Measurements from ENCODE around the gene CHD9NB. TPM values are rescaled to one million over a fixed set of nuclear protein-coding genes. Genes with fewer than 3 reads are reported as not detected.

Gene CHD9NB
- total RNA-seq, 1 experiment from 2014 or later, result 2.8 TPM

DNA sequence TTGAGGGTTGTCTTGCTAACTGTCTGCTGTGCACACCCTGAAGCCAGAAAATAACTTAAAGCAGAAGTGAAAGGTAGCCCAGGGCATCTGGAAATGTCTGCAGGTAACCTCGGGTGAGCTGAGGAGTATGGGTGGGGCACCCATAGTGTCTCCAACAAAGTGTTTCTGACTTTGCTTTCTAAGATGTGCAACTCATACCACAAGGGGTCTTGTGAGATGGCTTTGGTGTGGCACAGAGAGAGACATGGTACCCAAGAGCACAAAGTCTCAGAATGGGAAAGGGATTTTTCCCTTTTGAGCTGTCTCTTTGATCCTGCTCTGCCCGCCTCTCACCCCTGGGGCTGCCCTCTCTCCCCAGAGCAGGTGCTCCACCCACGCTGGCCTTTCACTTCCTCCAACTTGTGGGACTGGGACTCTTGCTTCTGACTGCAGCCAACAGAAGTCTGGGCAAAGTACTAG is 9.0 kb upstream of the CHD9NB start:
- Histone ChIP-seq H3K79me2 (ENCODE audit: low read depth) (peaks cover 11% of the 10 kb centered on the region; the same call in 1 of the 2 replicates), H4K20me1 (ENCODE audit: insufficient read depth) (no peaks in the 10 kb centered on the region), H3K9me3 (ENCODE audit: insufficient read depth, low read depth) (no peaks in the 10 kb centered on the region), H3K27me3 (ENCODE audit: insufficient read depth, low read depth) (no peaks in the 10 kb centered on the region), H3K4me2 (no peak overlapping the region), H3F3A (ENCODE audit: insufficient read depth, low read depth) (no peaks in the 10 kb centered on the region; the same call in 1 of the 2 replicates), H3K36me3 (ENCODE audit: low read depth) (no peaks in the 10 kb centered on the region), H3K4me1 (replicated peaks; ENCODE audit: insufficient read depth) (peaks cover 8% of the 10 kb centered on the region; the same call in 1 of the 2 replicates), H3K9me2 (ENCODE audit: insufficient read depth) (no peaks in the 10 kb centered on the region), H3K27ac (no peak overlapping the region), H2AFZ (no peak overlapping the region), H3K4me3 (no peak overlapping the region)
- intact Hi-C loops (cut with micrococcal nuclease; ENCODE audit: unreplicated experiment), result no loop called here
- ChIA-PET POLR2A (ENCODE audit: unreplicated experiment) (no interaction called here), CTCF (no interaction called here)
- DNase-seq, result peak in 1 of 2 experiments; percentile 33
- TF ChIP-seq, protein P1, sequence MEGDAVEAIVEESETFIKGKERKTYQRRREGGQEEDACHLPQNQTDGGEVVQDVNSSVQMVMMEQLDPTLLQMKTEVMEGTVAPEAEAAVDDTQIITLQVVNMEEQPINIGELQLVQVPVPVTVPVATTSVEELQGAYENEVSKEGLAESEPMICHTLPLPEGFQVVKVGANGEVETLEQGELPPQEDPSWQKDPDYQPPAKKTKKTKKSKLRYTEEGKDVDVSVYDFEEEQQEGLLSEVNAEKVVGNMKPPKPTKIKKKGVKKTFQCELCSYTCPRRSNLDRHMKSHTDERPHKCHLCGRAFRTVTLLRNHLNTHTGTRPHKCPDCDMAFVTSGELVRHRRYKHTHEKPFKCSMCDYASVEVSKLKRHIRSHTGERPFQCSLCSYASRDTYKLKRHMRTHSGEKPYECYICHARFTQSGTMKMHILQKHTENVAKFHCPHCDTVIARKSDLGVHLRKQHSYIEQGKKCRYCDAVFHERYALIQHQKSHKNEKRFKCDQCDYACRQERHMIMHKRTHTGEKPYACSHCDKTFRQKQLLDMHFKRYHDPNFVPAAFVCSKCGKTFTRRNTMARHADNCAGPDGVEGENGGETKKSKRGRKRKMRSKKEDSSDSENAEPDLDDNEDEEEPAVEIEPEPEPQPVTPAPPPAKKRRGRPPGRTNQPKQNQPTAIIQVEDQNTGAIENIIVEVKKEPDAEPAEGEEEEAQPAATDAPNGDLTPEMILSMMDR (conservative IDR thresholded peaks at IDR 0.05), result no peak
- no peak for TF ChIP-seq EZH2 (IDR thresholded peaks at IDR 0.05; ENCODE audit: low read depth)
- BruUV-seq (replicated peaks), result no TSS peak

DNA sequence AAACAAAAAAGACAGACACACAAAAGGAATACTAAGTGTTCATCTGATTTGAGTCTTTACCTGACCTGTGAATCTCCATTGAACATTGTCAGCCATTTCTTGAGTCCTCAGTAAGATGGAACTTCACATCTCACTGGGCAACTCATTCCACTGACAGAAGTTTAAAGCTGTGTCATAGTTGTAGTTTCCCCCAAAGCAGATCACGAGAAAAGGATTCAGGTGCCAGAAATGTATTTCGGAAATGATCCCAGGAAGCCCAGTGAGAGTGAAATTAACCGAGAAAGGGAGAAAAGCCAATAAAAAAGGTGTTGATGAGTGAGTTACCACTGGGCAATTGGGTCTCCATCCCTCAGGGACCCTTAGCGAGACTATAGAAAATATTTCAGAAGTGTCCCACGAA is 8.6 kb upstream of the CHD9NB start:
- no peaks in the 10 kb centered on the region; the same call in 1 of the 2 replicates for H3F3A ChIP-seq (ENCODE audit: insufficient read depth, low read depth)
- no peaks in the 10 kb centered on the region for H3K9me3 ChIP-seq (ENCODE audit: insufficient read depth, low read depth)
- H3K4me2 ChIP-seq, result no peak overlapping the region
- intact Hi-C loops (cut with micrococcal nuclease; ENCODE audit: unreplicated experiment), result no loop called here
- TF ChIP-seq, protein P1 (conservative IDR thresholded peaks at IDR 0.05), result no peak
- TF ChIP-seq EZH2 (IDR thresholded peaks at IDR 0.05; ENCODE audit: low read depth), result no peak
- H2AFZ ChIP-seq, result no peak overlapping the region
- BruUV-seq (replicated peaks), result no TSS peak
- no peaks in the 10 kb centered on the region for H3K36me3 ChIP-seq (ENCODE audit: low read depth)
- CTCF ChIA-PET, result no interaction called here
- H3K9me2 ChIP-seq (ENCODE audit: insufficient read depth), result no peaks in the 10 kb centered on the region
- POLR2A ChIA-PET (ENCODE audit: unreplicated experiment), result interaction anchor here (0.6 kb wide), 1 partner anchor 21 kb away, joined by 5 read pairs; no protein-coding TSS in a partner anchor
- peaks cover 15% of the 10 kb centered on the region for H3K79me2 ChIP-seq (ENCODE audit: low read depth)
- DNase-seq, result no peak
- H4K20me1 ChIP-seq (ENCODE audit: insufficient read depth), result no peaks in the 10 kb centered on the region
- H3K4me3 ChIP-seq, result no peak overlapping the region
- peaks cover 12% of the 10 kb centered on the region for H3K4me1 ChIP-seq (replicated peaks; ENCODE audit: insufficient read depth)
- H3K27ac ChIP-seq, result no peak overlapping the region
- H3K27me3 ChIP-seq (ENCODE audit: insufficient read depth, low read depth), result no peaks in the 10 kb centered on the region

DNA sequence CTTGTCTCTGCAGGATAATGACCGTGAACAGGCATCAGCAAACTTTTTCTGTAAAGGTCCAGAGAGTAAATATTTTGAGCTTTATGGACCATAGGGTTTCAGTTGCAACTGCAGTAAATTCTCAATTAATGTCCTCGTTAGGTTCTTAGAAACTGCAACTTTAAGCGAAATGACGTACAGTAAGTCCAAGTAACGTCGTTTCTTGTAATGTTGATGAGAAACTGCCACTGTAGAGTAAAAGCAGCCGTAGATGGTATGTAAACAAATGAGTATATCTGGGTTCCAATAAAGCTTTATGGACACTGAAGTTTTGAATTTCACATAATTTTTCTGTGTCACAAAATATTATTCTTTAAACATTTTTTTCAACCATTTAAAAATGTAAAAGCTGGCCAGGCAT is 7.0 kb upstream of the CHD9NB start:
- H3K79me2 ChIP-seq (ENCODE audit: low read depth), result peaks cover 23% of the 10 kb centered on the region
- BruUV-seq (replicated peaks), result no TSS peak
- H2AFZ ChIP-seq, result no peak overlapping the region
- peaks cover 3% of the 10 kb centered on the region; the same call in 1 of the 2 replicates for H3F3A ChIP-seq (ENCODE audit: insufficient read depth, low read depth)
- peaks cover 20% of the 10 kb centered on the region for H3K4me1 ChIP-seq (replicated peaks; ENCODE audit: insufficient read depth)
- no peak for TF ChIP-seq EZH2 (IDR thresholded peaks at IDR 0.05; ENCODE audit: low read depth)
- TF ChIP-seq, protein P1 (conservative IDR thresholded peaks at IDR 0.05), result no peak
- H3K4me2 ChIP-seq, result no peak overlapping the region
- intact Hi-C loops (cut with micrococcal nuclease; ENCODE audit: unreplicated experiment), result no loop called here
- no peaks in the 10 kb centered on the region for H3K36me3 ChIP-seq (ENCODE audit: low read depth)
- no peak for DNase-seq
- H3K9me3 ChIP-seq (ENCODE audit: insufficient read depth, low read depth), result no peaks in the 10 kb centered on the region
- POLR2A ChIA-PET (ENCODE audit: unreplicated experiment), result no interaction called here
- H4K20me1 ChIP-seq (ENCODE audit: insufficient read depth), result no peaks in the 10 kb centered on the region
- no peaks in the 10 kb centered on the region for H3K27me3 ChIP-seq (ENCODE audit: insufficient read depth, low read depth)
- no peaks in the 10 kb centered on the region for H3K9me2 ChIP-seq (ENCODE audit: insufficient read depth)
- no peak overlapping the region for H3K4me3 ChIP-seq
- no peak overlapping the region for H3K27ac ChIP-seq
- CTCF ChIA-PET, result no interaction called here
